Endodermal cell (in vitro differentiated cells): ENCODE results near the gene SCAMP3. TPM values are rescaled to one million over a fixed set of nuclear protein-coding genes. Genes with fewer than 3 reads are reported as not detected.
"Not testable (repeated sequence)": the region's sequence is repeated elsewhere in the genome, so short reads cannot be mapped to it uniquely, and the experiment has no call there.

Source experiments
- DNase-seq: peaks from one replicate; pipeline ENCODE4 v3.0.0-alpha.2; 2017
- H3K27ac ChIP-seq: 2 replicates; pipeline ENCODE4 v1.5.1; 2013; ENCODE audit warnings: mild to moderate bottlenecking, low read depth, low read length, moderate library complexity
- H3K27me3 ChIP-seq: 2 replicates; pipeline ENCODE4 v1.6.1; 2013; ENCODE audit warnings: mild to moderate bottlenecking, low read length, moderate library complexity; ENCODE audit not compliant: insufficient read depth, control insufficient read depth, poor library complexity, severe bottlenecking
- H3K36me3 ChIP-seq: 2 replicates; pipeline ENCODE4 v1.7.0; 2013; ENCODE audit warnings: mild to moderate bottlenecking, low read length, moderate library complexity; ENCODE audit not compliant: control insufficient read depth, insufficient read depth
- H3K4me1 ChIP-seq: one replicate; pipeline ENCODE4 v1.7.0; 2013; ENCODE audit warnings: low read length; ENCODE audit not compliant: control insufficient read depth, insufficient read depth
- H3K4me3 ChIP-seq: 2 replicates; pipeline ENCODE4 v1.5.1; 2013; ENCODE audit warnings: mild to moderate bottlenecking, low read length, moderate library complexity
- H3K9ac ChIP-seq: 2 replicates; pipeline ENCODE4 v1.6.1; 2013; ENCODE audit warnings: mild to moderate bottlenecking, low read length, moderate library complexity; ENCODE audit not compliant: poor library complexity, severe bottlenecking; ENCODE audit errors: extremely low read depth
- H3K9me3 ChIP-seq: 2 replicates; pipeline ENCODE4 v1.6.1; 2013; ENCODE audit warnings: mild to moderate bottlenecking, low read length, moderate library complexity; ENCODE audit not compliant: control insufficient read depth
- H3K27ac Mint-ChIP-seq: 2 replicates; pipeline ENCODE4 v1.8.0; 2020; ENCODE audit warnings: mixed read lengths
- H3K27me3 Mint-ChIP-seq: 2 replicates; pipeline ENCODE4 v1.8.0; 2021; ENCODE audit warnings: mild to moderate bottlenecking, mixed read lengths; ENCODE audit not compliant: insufficient read depth
- H3K36me3 Mint-ChIP-seq: 2 replicates; pipeline ENCODE4 v1.8.0; 2020; ENCODE audit warnings: low read depth, mixed read lengths
- H3K4me1 Mint-ChIP-seq: 2 replicates; pipeline ENCODE4 v1.8.0; 2020; ENCODE audit warnings: mixed read lengths
- H3K4me3 Mint-ChIP-seq: 2 replicates; pipeline ENCODE4 v1.8.0; 2020; ENCODE audit warnings: mild to moderate bottlenecking, moderate library complexity, mixed read lengths
- H3K9me3 Mint-ChIP-seq: 2 replicates; pipeline ENCODE4 v1.8.0; 2020; ENCODE audit warnings: mild to moderate bottlenecking, mixed read lengths
- CTCF ChIP-seq: fragments of 200-600 bp; sonication (generic); conservative IDR thresholded peaks from 2 replicates; pipeline ENCODE4 v1.5.0; 2021; ENCODE audit warnings: antibody characterized with exemption, mild to moderate bottlenecking
- WGBS, 2 experiments: methylation state at CpG; one replicate each; pipeline versions ENCODE4 v1.1.5 to v1.1.7; 2013; ENCODE audit warnings: missing lambda C conversion rate in 2 of 2, mixed read lengths in 1 of 2; ENCODE audit not compliant: insufficient coverage in 1 of 2, insufficient read length in 1 of 2; 5-methylcytosine and 5-hydroxymethylcytosine counted together
- total RNA-seq, 2 donors: library from RNA; stranded (reverse); fragmentation: NEBNext Ultra II Directional in 1 of 2; extraction: Animal tissue kit (Norgen Biotek cat#: 25700) in 1 of 2; gene quantifications; 2 replicates in 1 of 2; 3 replicates in 1 of 2; pipeline ENCODE4 v1.2.1, GENCODE V29; 2021

The SCAMP3 gene
- total RNA-seq, 2 donors from 2014 or later, result 56.1 TPM

- no peak for DNase-seq
- no peak overlapping the region for H3K4me3 ChIP-seq
- H3K27me3 ChIP-seq, result no peaks in the 10 kb centered on the region
- no peaks in the 10 kb centered on the region for H3K9me3 ChIP-seq
- WGBS, 2 experiments, result 88 to 99% methylated on average over 6 to 7 of the region's 7 CpGs
- Mint-ChIP-seq H3K36me3 (peaks cover 2% of the 10 kb centered on the region), H3K27me3 (no peaks in the 10 kb centered on the region), H3K9me3 (no peaks in the 10 kb centered on the region), H3K4me1 (peaks cover 18% of the 10 kb centered on the region), H3K4me3 (no peak overlapping the region), H3K27ac (no peak overlapping the region)
- no peak overlapping the region for H3K27ac ChIP-seq
- H3K36me3 ChIP-seq, result no peaks in the 10 kb centered on the region
- H3K4me1 ChIP-seq, result no peaks in the 10 kb centered on the region
- H3K9ac ChIP-seq, result no peak overlapping the region
- no peak for TF ChIP-seq CTCF
Observed at GRCh38 chr1:155223047-155223446, 39.1 kb downstream of the SCAMP3 start.

DNA sequence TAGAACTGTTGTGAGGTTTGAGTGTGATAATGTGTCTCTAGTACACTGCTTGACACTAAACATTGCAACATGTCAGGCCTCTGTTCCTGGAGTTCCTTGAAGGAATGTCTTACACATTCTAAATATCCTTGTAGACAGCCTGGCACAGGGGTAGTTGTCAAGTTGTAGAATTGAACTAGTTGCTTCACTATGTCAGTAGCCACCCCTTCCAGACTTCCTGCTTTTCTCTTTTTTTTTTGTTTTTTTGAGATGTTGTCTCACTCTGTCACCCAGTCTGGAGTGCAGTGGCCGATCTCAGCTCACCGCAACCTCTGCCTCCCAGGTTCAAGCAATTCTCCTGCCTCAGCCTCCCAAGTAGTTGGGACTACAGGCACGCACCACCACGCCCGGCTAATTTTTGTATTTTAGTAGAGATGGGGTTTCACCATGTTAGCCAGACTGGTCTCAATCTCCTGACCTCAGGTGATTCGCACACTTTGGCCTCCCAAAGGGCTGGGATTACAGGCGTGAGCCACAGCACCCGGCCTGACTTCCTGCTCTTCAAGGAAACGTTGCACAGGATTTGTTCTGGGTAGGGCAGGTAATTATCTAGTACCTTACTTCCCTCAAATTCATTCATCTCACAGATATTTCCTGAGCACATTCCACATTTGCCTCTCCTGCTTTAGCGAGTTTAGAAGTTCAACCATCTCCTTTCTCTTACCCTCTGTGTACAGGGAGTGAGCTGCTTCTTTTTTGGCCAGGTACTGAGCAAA is 41.8 kb downstream of the SCAMP3 start:
- H3K27me3 ChIP-seq, H3K27me3 Mint-ChIP-seq, H3K4me1 Mint-ChIP-seq, H3K9ac ChIP-seq, H3K27ac Mint-ChIP-seq, H3K4me3 Mint-ChIP-seq, H3K36me3 Mint-ChIP-seq, DNase-seq, H3K4me3 ChIP-seq, H3K9me3 ChIP-seq, H3K9me3 Mint-ChIP-seq, H3K27ac ChIP-seq, H3K4me1 ChIP-seq, H3K36me3 ChIP-seq: not testable (repeated sequence)
- 92 to 98% methylated on average over 5 to 10 of the region's 10 CpGs for WGBS, 2 experiments

- Mint-ChIP-seq H3K4me1 (peaks cover 3% of the 10 kb centered on the region), H3K27ac (peak overlapping the region; percentile 83), H3K4me3 (peak overlapping the region; percentile 14), H3K27me3 (no peaks in the 10 kb centered on the region), H3K9me3 (no peaks in the 10 kb centered on the region), H3K36me3 (peaks cover 5% of the 10 kb centered on the region)
- TF ChIP-seq CTCF, result no peak
- 50 to 63% methylated on average over 1 of the region's 1 CpG for WGBS, 2 experiments
- Histone ChIP-seq H3K4me1 (no peaks in the 10 kb centered on the region), H3K9me3 (no peaks in the 10 kb centered on the region), H3K27ac (no peak overlapping the region), H3K36me3 (no peaks in the 10 kb centered on the region), H3K27me3 (no peaks in the 10 kb centered on the region), H3K9ac (no peak overlapping the region), H3K4me3 (no peak overlapping the region)
- peak; percentile 74 for DNase-seq
Observed at GRCh38 chr1:155219592-155220031, 42.5 kb downstream of the SCAMP3 start.
